ENCODE data around the gene RMDN2.
A peak's percentile ranks its signal among the peaks of the same experiment; 100 is the strongest.
"Not testable (repeated sequence)": the region's sequence is repeated elsewhere in the genome, so short reads cannot be mapped to it uniquely, and the experiment has no call there.

The RMDN2 gene

GRCh38 chr2:37934591-37935513, 9.8 kb downstream of the RMDN2 start:
- no peak for DNase-seq

DNA sequence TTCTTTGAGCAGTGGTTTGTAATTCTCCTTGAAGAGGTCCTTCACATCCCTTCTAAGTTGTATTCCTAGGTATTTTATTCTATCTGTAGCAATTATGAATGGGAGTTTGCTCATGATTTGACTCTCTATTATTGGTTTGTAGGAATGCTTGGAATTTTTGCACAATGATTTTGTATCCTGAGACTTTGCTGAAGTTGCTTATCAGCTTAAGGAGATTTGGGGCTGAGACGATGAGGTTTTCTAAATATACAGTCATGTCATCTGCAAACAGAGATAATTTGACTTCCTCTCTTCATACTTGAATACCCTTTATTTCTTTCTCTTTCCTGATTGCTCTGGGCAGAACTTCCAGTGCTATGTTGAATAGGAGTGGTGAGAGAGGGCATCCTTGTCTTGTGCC, 12.5 kb downstream of the RMDN2 start:
- DNase-seq = not testable (repeated sequence)

- DNase-seq = not testable (repeated sequence)
These were observed 16.2 kb downstream of the RMDN2 start for GRCh38 chr2:37941267-37941666.

DNA sequence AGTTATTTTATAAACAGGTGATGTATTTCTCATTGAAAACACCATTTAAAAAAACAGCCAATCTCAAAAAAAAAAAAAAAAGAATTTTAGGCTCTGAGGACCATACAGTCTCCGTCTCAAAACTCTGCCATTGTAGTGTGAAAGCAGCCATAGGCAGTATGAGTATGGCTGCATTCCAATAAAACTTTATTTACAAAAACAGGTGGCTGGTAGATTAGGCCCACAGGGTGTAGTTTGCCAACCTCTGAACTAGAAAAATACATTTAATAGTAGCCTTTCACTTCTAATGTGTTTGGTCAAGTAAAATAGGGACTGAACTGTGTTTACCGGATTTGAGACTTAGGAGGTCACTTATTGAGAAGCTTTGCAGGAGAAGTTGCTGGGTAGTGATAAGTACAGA, 19.2 kb downstream of the RMDN2 start:
- no peak for DNase-seq

- DNase-seq = no peak
These were observed 22.2 kb downstream of the RMDN2 start for GRCh38 chr2:37947306-37947705.

DNA sequence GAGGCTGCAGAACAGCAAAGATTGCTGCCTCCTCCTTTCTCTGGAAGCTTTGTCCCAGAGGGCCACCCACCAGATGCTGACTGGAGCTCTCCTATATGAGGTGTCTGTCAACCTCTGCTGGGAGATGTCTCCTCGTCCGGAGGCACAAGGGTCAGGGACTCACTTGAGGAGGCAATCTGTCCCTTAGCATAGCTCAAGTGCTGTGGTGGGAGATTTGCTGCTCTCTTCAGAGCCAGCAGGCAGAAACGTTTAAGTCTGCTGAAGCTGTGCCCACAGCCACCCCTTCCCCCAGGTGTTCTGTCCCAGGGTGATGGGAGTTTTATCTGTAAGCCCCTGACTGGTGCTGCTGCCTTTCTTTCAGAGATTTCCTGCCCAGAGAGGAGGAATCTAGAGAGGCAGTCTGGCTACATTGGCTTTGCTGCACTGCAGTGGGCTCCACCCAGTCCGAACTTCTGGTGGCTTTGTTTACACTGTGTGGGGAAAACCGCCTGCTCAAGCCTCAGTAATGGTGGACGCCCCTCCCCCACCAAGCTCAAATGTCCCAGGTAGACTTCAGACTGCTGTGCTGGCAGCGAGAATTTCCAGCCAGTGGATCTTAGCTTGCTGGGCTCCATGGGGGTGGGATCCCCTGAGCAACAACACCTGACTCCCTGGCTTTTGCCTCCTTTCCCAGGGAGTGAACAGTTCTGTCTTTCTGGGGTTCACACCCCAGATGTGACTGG, 37.1 kb downstream of the RMDN2 start:
- DNase-seq = not testable (repeated sequence)

DNA sequence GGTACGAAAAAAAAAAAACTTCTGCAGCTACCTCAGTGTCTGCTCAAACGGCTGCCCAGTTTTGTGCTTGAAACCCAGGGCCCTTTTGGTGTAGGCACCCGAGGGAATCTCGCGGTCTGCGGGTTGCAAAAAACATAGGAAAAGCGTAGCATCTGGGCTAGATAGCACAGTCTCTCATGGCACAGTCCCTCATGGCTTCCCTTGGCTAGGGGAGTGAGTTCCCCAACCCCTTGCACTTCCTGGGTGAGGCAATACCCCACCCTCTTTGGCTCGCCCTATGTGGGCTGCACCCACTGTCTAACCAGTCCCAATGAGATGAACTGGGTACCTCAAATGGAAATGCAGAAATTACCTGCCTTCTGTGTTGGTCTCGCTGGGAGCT, 37.6 kb downstream of the RMDN2 start:
- DNase-seq = not testable (repeated sequence)

DNA sequence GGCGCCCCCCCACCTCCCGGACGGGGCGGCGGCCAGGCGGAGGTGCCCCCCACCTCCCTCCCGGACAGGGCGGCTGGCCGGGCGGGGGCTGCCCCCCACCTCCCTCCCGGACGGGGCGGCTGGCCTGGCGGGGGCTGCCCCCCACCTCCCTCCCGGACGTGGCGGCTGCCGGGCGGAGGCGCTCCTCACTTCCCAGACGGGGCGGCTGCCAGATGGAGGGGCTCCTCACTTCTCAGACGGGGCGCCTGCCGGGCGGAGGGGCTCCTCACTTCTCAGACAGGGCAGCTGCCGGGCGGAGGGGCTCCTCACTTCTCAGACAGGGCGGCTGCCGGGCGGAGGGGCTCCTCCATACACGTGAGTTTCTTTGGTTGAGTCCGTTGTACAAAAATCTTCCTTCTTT, 38.8 kb downstream of the RMDN2 start:
- not testable (repeated sequence) for DNase-seq

- DNase-seq = no peak
These were observed 41.2 kb downstream of the RMDN2 start for GRCh38 chr2:37966326-37966725.

- DNase-seq = no peak
These were observed 44.6 kb downstream of the RMDN2 start for GRCh38 chr2:37969731-37970130.

DNA sequence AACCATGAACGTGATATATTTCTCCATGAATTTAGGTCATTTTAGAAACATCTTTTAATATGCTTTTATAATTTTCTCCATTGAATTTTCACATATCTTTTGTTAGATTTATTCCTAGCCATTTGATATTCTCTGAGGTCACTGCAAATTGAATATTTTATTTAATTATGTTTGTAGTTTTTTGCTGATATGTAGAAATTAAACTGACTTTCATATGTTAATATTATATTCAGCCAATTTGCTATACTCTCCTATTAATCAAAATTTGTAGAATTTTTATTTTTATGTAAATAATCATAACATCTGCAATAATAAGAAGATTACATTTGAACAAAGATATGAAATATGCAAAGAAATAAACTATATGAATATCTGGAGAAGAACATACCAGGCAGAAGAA, 46.9 kb downstream of the RMDN2 start:
- DNase-seq = no peak

DNA sequence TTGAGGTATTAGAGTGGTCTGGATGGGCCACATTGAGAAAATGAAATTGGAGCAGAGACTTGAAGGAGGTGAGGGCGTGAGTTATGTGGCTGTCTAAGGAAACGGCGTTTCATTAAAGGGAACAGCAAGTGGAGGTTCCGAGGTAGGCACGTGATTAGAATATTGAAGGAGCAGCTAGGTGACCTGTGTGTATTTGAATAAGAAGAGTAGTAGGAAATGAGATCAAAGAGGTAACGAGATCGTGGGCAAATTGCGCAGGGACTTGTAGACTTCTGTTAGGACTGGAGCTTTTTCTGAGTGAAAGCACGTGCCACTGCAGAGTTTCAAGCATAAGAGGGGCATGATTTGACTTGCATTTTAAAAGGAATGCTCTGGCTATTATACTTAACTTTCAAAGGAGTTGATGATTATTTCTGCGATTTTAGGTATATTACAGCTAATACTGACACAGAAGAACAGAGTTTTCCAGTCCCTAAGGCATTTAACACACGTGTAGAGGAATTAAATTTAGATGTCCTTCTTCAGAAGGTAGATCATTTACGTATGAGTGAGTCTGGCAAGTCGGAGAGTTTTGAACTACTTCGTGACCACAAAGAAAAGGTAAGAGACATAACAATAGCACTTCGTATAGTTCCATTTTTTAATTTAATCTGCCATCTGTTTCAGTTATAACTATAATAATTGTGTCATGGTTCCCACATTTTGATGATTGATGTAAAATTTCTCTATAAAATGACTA, 48.7 kb downstream of the RMDN2 start:
- DNase-seq = no peak

GRCh38 chr2:37975808-37976207, 50.7 kb downstream of the RMDN2 start:
- no peak for DNase-seq

DNA sequence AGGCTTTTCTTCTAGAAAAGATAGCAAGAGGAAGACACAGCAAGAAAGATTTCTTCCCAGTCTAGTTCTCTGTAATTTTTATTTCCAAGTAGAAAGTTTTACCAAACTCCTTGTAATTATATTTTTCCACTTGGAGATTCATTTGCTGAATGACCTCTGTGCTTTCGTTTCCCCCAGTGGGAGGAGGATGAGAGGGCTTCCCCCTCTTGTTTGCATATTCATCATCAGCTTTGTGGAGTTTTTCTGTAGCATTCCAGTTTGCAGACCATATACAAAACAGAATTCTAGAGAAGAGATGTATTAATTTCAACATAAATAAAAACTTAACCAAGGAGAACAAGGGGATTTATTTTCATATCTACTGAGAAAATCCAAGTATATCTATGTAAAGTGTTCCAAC, 51.3 kb downstream of the RMDN2 start:
- DNase-seq = no peak

DNA sequence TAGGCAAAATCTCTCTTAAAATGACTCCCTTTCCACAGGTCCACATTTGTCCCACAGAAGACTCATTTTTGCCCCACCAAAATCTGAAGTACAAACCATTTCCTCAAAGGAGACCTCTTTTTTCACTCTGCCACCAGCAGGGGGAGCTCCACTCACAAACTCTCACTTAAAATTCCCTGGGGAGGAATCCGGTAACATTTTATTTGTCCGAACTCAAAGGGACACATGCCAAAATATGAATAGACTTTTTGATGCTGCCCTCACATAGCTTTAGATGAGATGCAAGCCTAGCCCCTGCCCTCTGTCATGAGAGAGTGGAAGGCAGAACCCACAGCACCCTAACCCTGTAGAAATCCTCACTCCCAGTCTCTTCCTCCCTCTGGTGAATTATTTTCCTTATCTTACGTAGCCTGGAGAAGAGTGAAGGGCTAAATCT, 57.1 kb downstream of the RMDN2 start:
- peak; percentile 52 for DNase-seq

- no peak for DNase-seq
These were observed 57.8 kb downstream of the RMDN2 start for GRCh38 chr2:37982847-37983246.

DNA sequence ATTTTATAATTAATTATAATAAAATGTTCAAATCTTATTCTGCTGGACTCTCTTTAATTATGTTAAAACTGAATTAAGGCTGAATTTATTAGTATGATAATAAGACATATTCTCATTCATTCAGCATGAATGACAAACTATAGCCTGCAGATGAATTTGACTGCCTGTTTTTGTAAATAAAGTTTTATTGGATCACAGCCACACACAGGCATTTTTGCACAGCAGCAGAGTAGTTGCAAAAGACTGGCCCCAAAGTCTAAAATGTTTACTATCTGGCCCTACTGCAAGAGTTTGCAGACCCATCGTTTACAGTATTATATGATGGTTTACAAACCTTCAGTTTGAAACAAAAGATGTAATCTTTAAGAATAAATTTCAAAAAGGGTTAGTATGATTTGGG, 58.6 kb downstream of the RMDN2 start:
- no peak for DNase-seq

GRCh38 chr2:37984176-37984575, 59.1 kb downstream of the RMDN2 start:
- no peak for DNase-seq

GRCh38 chr2:37984589-37984988, 59.5 kb downstream of the RMDN2 start:
- no peak for DNase-seq

DNA sequence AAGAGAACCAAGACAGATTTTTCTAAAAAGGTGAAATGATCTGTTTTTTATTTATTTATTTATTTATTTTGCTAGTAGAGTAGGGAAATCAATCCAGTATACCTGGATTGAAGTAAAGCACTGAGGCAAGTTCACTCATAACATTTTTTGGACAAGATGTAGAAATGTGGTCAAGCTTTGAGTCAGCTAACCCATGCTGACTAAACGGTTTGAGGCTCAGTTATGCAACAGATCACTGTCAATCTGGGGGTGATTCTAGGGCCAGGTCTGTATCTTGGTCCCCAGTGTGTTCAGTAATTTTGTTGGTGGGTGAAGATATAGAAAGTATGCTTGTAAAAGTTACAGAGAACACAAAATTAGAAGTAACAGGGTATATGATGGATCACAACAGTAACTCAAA, 60.2 kb downstream of the RMDN2 start:
- no peak for DNase-seq

DNA sequence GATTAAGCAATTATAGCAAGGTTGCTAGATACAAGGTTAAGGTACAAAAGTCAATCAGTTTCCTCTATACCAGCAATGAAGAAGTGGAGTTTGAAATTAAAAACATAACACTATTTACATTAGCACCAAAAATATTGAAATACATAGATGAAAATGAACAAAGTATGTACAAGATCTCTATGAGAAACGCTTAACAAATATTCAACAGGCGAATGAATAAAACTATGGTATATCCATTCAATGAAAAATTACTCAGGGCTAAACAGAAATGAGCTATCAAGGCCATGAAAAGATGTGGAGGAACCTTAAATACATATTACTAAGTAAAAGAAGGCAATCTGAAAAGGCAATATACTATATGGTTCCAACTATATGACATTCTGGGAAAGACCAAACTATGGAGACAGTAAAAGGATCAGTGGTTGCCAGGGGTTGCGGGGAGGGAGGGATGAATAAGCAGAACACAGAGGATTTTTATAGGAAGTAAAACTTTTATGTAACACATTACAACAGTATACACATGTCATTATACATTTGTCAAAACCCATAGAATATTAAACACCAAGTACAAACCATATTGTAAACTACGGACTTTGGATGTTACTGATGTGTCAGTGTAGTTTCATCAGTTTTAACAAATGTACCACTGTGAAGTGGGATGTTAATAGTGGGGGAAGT, 62.1 kb downstream of the RMDN2 start:
- no peak for DNase-seq

DNA sequence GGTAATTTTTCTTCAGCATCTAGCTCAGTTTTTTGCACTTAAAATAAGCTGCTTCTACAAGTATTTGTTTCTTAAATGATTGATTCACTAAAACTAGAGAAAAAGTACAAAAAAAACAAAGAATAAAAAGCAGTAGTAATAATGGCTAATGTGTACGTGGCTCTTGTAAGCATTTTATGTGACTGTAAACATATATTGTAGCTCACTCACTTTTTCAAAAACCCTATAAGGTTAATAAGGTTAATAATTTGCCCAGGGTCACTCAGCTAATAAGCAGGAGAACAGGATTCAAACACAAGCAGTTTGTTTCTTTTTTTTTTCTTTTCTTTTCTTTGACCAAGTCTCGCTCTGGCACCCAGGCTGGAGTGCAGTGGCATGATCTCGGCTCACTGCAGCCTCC, 67.5 kb downstream of the RMDN2 start:
- no peak for DNase-seq

- DNase-seq = no peak
These were observed 68.1 kb downstream of the RMDN2 start for GRCh38 chr2:37993143-37993542.
